GM21526 (cell line): ENCODE results near the gene TOPORS.

ENCODE experiments used
- ATAC-seq: cut with Tn5 transposase; IDR thresholded peaks from one replicate; pipeline ENCODE4 v1.9.1; 2021; ENCODE audit warnings: moderate library complexity; ENCODE audit not compliant: unreplicated experiment, low FRiP score

TOPORS gene

DNA sequence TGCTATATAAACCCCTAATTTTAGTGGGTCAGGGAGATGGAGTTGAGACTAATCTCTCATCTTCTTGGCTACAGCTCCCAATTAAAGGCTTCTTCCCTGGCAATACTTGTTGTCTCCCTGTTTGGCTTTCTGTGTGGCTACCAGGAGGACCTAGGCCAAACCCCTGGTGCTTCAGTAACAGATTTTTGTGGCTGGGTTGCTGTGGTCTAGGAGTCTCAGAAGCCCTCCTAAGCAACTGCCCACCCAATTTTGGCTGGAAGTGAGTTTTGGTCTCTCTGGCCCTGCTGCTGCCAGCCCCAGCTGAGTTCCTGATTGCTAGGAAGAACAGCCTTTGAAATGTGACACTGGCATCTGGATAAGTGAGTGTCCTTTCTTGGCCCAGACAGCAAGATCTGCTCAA, 36.1 kb downstream of the TOPORS start:
- no peak for ATAC-seq

DNA sequence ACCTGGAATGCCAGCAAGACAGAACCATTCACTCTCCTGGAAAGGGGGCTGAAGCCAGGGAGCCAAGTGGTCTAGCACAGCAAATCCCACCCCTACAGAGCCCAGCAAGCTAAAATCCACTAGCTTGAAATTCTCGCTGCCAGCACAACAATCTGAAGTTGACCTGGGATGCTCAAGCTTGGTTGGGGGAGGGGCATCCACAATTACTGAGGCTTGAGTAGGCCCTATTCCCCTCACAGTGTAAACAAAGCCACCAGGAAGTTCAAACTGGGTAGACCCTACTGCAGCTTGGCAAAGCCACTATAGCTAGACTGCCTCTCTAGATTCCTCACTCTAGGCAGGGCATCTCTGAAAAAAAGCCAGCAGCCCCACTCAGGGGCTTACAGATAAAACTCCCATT, 43.7 kb downstream of the TOPORS start:
- ATAC-seq: no peak

DNA sequence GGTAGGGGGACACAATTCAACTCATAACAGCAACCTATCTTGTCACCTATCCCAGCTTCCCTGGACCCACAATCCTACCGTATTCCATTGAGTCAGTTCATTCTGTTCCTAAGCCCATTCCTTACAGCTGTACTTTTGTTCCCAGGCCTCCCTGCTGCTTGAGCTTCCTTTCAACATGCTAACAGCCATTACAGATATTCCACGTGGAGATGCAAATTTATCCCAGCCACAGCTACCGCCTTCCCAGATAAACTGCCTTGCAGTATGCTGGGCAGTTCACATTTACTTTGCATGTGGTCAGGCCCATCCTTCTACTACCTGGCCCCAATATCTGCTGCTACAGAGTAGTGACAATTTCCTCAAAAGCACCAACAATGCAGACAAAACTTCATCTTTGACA, 49.4 kb downstream of the TOPORS start:
- no peak for ATAC-seq

DNA sequence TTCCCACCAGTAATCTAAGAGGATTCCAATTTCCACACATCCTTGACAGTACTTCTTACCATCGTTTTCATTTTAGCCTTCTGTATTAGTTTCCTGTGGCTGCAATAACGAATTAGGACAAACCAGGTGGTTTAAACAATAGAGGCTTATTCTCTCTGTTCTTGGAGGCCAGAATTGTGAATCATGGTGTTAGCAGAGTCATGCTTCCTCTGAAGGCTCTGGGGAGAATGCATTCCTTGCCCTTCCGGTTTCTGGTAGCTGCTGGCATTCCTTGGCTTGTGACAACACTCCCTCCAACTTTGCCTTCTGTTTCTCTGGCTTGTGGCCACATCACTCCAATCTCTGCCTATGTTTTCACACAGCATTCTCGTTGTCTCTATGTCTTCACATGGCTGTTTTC, 49.9 kb downstream of the TOPORS start:
- ATAC-seq: no peak

DNA sequence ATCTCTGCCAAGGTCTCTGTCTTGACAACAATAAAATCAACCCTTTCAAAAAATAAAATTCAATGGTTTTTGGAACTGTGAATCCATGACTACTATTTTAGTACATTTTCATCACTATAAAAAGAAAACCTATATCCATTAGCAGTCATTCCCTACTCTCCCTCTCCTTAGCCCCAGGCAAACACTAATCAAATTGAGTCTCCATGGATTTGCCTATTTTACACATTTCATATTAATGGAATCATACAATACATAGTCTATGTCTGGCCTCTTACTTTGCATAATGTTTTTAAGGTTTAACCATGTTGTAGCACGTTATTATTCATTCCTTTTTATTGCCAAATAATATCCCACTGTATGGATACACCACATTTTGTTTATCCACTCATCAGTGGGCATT, 50.5 kb downstream of the TOPORS start:
- no peak for ATAC-seq

DNA sequence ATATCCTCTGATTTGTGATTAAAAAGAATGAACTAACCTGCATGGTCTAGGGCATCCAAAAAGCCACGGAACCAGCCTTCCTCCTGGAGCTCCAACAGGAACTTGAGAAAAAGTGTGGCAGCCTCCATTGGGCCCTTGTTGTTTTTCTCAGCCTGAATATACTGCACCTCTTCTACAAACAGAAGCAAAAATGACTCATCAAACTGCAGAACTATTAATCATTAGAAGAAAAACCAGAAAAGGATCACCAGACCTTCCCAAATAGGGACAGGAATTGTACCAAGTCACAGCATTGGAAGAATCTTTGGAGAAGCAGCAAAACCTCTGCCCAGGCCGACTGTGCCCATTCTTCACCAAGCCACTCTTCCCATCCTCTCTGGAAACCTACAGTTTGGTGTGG, 51.6 kb downstream of the TOPORS start:
- ATAC-seq: no peak

DNA sequence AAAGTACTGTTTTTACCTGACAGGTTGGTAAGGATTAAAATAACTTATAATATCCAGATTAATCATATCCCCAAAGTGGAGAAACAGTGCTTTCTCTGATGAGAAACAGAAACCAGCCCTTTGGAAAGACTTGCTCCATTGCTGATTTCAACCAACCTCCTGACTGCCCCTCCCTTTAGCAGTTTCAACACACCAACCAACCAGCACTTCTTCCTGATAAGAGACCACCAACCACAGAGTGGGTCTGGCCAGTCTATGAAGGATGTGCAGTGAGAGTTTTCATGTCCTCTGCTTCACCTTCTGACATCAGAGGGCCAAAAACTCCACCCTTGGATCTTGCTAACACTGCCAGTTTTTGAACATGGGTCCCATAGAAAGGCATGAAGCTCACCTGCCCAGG, 54.5 kb downstream of the TOPORS start:
- ATAC-seq: no peak

DNA sequence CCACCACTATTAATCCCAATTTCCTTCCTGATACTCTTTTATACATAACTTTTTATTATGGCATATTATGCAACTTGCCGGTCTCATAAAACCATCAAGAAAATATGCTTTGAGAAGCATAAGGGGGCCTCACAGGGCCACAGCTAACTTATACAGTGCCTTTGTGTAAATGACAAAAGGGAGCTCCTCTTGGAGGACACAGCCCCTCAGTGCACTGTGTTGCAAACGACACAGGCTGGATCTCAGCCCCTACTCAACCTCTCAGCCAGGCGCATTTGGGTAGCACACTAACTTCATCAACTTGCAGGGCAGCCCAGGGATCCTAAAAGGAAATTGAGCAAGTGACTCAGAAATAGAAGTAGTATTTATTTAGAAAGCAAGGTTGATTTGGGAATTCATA, 61.8 kb downstream of the TOPORS start:
- ATAC-seq: no peak
